HepG2 (cell line): ENCODE data around the gene MORN1. TPM values are rescaled to one million over a fixed set of nuclear protein-coding genes. Genes with fewer than 3 reads are reported as not detected.
A peak's percentile ranks its signal among the peaks of the same experiment; 100 is the strongest.

Experiments
- ATAC-seq: fragments of 200-7000 bp; cut with Tn5 transposase; 3 replicates; pipeline ENCODE4 v1.9.1; 2020; ENCODE audit warnings: mild to moderate bottlenecking, moderate library complexity
- BruUV-seq: library from RNA; stranded (reverse); fragments of 400-500 nt; replicated peaks from 2 replicates; lab custom pipeline; 2021; lab: Mats Ljungman, UMichigan
- CTCF ChIA-PET: fragments of 300-600 bp; formaldehyde crosslinking; extraction: SDS; loops from one replicate; lab custom pipeline; 2021; ENCODE audit warnings: low total read pairs, inconsistent platforms, low intra/inter-chr PET ratio; lab: Yijun Ruan, JAX
- POLR2A ChIA-PET: fragments of 350-600 bp; sonication (Branson Sonifier 250); formaldehyde crosslinking; loops from one replicate; lab custom pipeline; 2020; ENCODE audit warnings: antibody characterized with exemption, inconsistent platforms; lab: Yijun Ruan, JAX
- DNase-seq: peaks from one replicate; pipeline ENCODE4 v3.0.0-alpha.2; 2015; ENCODE audit warnings: low spot score
- FAIRE-seq: peaks from 3 replicates; lab custom pipeline; 2011; peaks lifted over from hg19 to GRCh38; lab: Jason Lieb, UNC
- H2AFZ ChIP-seq: one replicate; pipeline ENCODE4 v1.6.1; 2011; ENCODE audit warnings: low read length, inconsistent platforms
- H3K27ac ChIP-seq: fragments of 300-600 bp; 3 replicates; pipeline ENCODE4 v1.8.0; 2011; ENCODE audit warnings: mixed run types, mild to moderate bottlenecking, mixed read lengths, low read length, inconsistent platforms; ENCODE audit not compliant: insufficient read depth; ENCODE audit errors: extremely low read length
- H3K27me3 ChIP-seq, 2 experiments: fragments of 200-600 bp in 1 of 2; 2 replicates in 1 of 2; 3 replicates in 1 of 2; pipeline versions ENCODE4 v1.6.0 to v1.8.0; 2011; ENCODE audit warnings: low read length in 2 of 2, mild to moderate bottlenecking in 2 of 2, moderate library complexity in 2 of 2, inconsistent platforms in 1 of 2; ENCODE audit not compliant: insufficient read depth in 2 of 2, control insufficient read depth in 1 of 2
- H3K36me3 ChIP-seq, 2 experiments: fragments of 200-600 bp in 1 of 2; replicated peaks in 1 of 2; 2 replicates in 1 of 2; 3 replicates in 1 of 2; pipeline versions ENCODE4 v1.5.1 to v1.8.0; 2011; ENCODE audit warnings: low read length in 2 of 2, inconsistent platforms in 1 of 2; ENCODE audit not compliant: insufficient read depth in 2 of 2, control insufficient read depth in 1 of 2
- H3K4me1 ChIP-seq: 2 replicates; pipeline ENCODE4 v1.5.1; 2012; ENCODE audit warnings: low read length, inconsistent platforms; ENCODE audit not compliant: insufficient read depth
- H3K4me2 ChIP-seq: 2 replicates; pipeline ENCODE4 v1.6.0; 2011; ENCODE audit warnings: low read depth, low read length, inconsistent platforms
- H3K4me3 ChIP-seq, 3 experiments: fragments of 200-600 bp in 1 of 3; sonication (generic), shearing (Covaris generic) in 1 of 3; replicated peaks in 1 of 3; 2 replicates each; pipeline ENCODE4 v1.5.1; 2011 to 2016; ENCODE audit warnings: low read length in 3 of 3, inconsistent platforms in 2 of 3, low read depth in 2 of 3, mild to moderate bottlenecking in 2 of 3, control low read depth in 1 of 3, mixed read lengths in 1 of 3; ENCODE audit not compliant: insufficient read depth in 1 of 3
- H3K79me2 ChIP-seq: one replicate; pipeline ENCODE4 v1.6.1; 2011; ENCODE audit warnings: low read length, inconsistent platforms; ENCODE audit not compliant: insufficient read depth
- H3K9ac ChIP-seq: 2 replicates; pipeline ENCODE4 v1.6.0; 2011; ENCODE audit warnings: mild to moderate bottlenecking, low read depth, low read length, inconsistent platforms; ENCODE audit not compliant: insufficient read depth
- H3K9me3 ChIP-seq: 2 replicates; pipeline ENCODE4 v1.5.1; 2012; ENCODE audit warnings: mild to moderate bottlenecking, low read length
- H4K20me1 ChIP-seq: 2 replicates; pipeline ENCODE4 v1.6.0; 2011; ENCODE audit warnings: inconsistent platforms, mild to moderate bottlenecking, low read length, moderate library complexity; ENCODE audit not compliant: insufficient read depth
- AGO2 ChIP-seq: fragments of 200-400 bp; formaldehyde crosslinking; optimal IDR thresholded peaks from 2 replicates; pipeline ENCODE3; 2017; ENCODE audit warnings: mild to moderate bottlenecking, low read depth, low read length, moderate library complexity
- HNRNPL ChIP-seq: fragments of 200-400 bp; formaldehyde crosslinking; IDR thresholded peaks from 2 replicates; pipeline ENCODE4 v1.6.1; 2017; ENCODE audit warnings: mild to moderate bottlenecking, low read depth, low read length
- SAP130 ChIP-seq: IDR thresholded peaks from 2 replicates; pipeline ENCODE4 v1.6.1; 2016; ENCODE audit warnings: low read depth
- SNRNP70 ChIP-seq: fragments of 200-400 bp; formaldehyde crosslinking; IDR thresholded peaks from 2 replicates; pipeline ENCODE4 v1.6.1; 2017; ENCODE audit warnings: mild to moderate bottlenecking, low read depth, low read length, moderate library complexity
- TERF1 ChIP-seq: sonication (generic); formaldehyde crosslinking; IDR thresholded peaks from 2 replicates; pipeline ENCODE4 v1.8.0; 2022; ENCODE audit warnings: mild to moderate bottlenecking, missing genetic modification reagents, moderate library complexity
- ZFP41 ChIP-seq: sonication (generic); formaldehyde crosslinking; IDR thresholded peaks from 2 replicates; pipeline ENCODE4 v1.4.0; 2020; ENCODE audit warnings: mild to moderate bottlenecking, missing genetic modification reagents, borderline replicate concordance
- ZNF274 ChIP-seq: sonication (generic); formaldehyde crosslinking; IDR thresholded peaks from 2 replicates; pipeline ENCODE4 v1.5.1; 2020; ENCODE audit warnings: mild to moderate bottlenecking, missing genetic modification reagents
- ZNF558 ChIP-seq: sonication (generic); formaldehyde crosslinking; IDR thresholded peaks from 2 replicates; pipeline ENCODE4 v1.9.0; 2022; ENCODE audit warnings: mild to moderate bottlenecking, missing genetic modification reagents, borderline replicate concordance
- ZSCAN22 ChIP-seq: sonication (generic); formaldehyde crosslinking; IDR thresholded peaks from 2 replicates; pipeline ENCODE4 v1.4.0; 2020; ENCODE audit warnings: mild to moderate bottlenecking, missing genetic modification reagents
- WGBS: methylation state at CpG from one replicate; pipeline ENCODE4 v1.1.6; 2017; ENCODE audit warnings: low lambda C conversion rate; 5-methylcytosine and 5-hydroxymethylcytosine counted together
- in situ Hi-C: cut with HindIII; loops from 2 replicates; pipeline ENCODE4 v1.10.0; 2017; ENCODE audit warnings: low pct_unique_long_range_greater_than_20kb; ENCODE audit not compliant: extremely low pct_ligation_motif_present
- intact Hi-C: fragments of 100-400 bp; cut with micrococcal nuclease; formaldehyde crosslinking; loops from one replicate; pipeline ENCODE4 v1.10.0; 2022; ENCODE audit not compliant: unreplicated experiment
- polyA plus RNA-seq, 8 experiments: library from polyadenylated mRNA; depleted of rRNA in 3 of 8; stranded (reverse) in 7 of 8; unstranded in 1 of 8; fragments of >200 nt; fragmentation: Illumina TruSeq in 4 of 8; extraction: Trizol in 4 of 8; gene quantifications; 2 replicates each; pipeline versions ENCODE4 v1.2.1 to v1.2.3, GENCODE V29; 2011 to 2016; ENCODE audit warnings: low read depth in 4 of 8, missing spikeins in 1 of 8, mixed read lengths in 1 of 8; ENCODE audit not compliant: insufficient read depth in 1 of 8
- total RNA-seq, 5 experiments: library from RNA; depleted of rRNA; stranded (reverse); fragments of >200 nt; fragmentation: Illumina TruSeq; extraction: Trizol; gene quantifications; 2 replicates each; pipeline ENCODE4 v1.2.3, GENCODE V29; 2016; ENCODE audit warnings: low read depth in 1 of 5

Gene MORN1
- total and polyA plus RNA-seq, 2 of the 13 experiments (the other 11 are each of a cell fraction or from before 2014, with no cell fraction given), result 3.1 to 6.5 TPM

- peaks cover 15% of the 10 kb centered on the region; the same call in 1 of the 2 replicates for H4K20me1 ChIP-seq
- CTCF ChIA-PET, result no interaction called here
- no peak overlapping the region for H3K4me2 ChIP-seq
- FAIRE-seq (no peak), DNase-seq (no peak), ATAC-seq (peak; percentile 9; the same call in 2 of the 3 replicates)
- no peaks in the 10 kb centered on the region for H3K9me3 ChIP-seq
- peaks cover 38% of the 10 kb centered on the region for H3K4me1 ChIP-seq
- no TSS peak for BruUV-seq
- H2AFZ ChIP-seq, result no peak overlapping the region
- no peak overlapping the region for H3K9ac ChIP-seq
- H3K27me3 ChIP-seq, result no peaks in the 10 kb centered on the region
- H3K4me3 ChIP-seq, result no peak overlapping the region
- POLR2A ChIA-PET, result no interaction called here
- WGBS, result 100% methylated on average over 3 of the region's 21 CpGs
- peaks cover 4 to 16% of the 10 kb centered on the region in 2 experiments; a peak in 1 of 5 replicates for H3K36me3 ChIP-seq
- TF ChIP-seq TERF1 (CRISPR knock-in tag) (no peak), SNRNP70 (no peak), HNRNPL (0 out of 2 replicates have a peak, but pooled peaks have one; percentile 42), ZNF274 (CRISPR knock-in tag) (no peak), SAP130 (CRISPR knock-in tag) (no peak), ZFP41 (CRISPR knock-in tag) (no peak), ZNF558 (CRISPR knock-in tag) (no peak), ZSCAN22 (no peak), AGO2 (peak; percentile 50)
- in situ Hi-C loops, result no loop called here
- intact Hi-C loops, result no loop called here
- no peak overlapping the region for H3K27ac ChIP-seq
- peaks cover 45% of the 10 kb centered on the region for H3K79me2 ChIP-seq
Observed at GRCh38 chr1:2283371-2283990, 107.9 kb downstream of the MORN1 start.
